GM10847 (cell line): ENCODE data around the gene TTLL9.

ENCODE experiments used
- POLR2A ChIP-seq: IDR thresholded peaks from 2 replicates; pipeline ENCODE4 v1.6.1; 2011; ENCODE audit not compliant: insufficient read length; ENCODE audit errors: extremely low read depth

Gene TTLL9, protein sequence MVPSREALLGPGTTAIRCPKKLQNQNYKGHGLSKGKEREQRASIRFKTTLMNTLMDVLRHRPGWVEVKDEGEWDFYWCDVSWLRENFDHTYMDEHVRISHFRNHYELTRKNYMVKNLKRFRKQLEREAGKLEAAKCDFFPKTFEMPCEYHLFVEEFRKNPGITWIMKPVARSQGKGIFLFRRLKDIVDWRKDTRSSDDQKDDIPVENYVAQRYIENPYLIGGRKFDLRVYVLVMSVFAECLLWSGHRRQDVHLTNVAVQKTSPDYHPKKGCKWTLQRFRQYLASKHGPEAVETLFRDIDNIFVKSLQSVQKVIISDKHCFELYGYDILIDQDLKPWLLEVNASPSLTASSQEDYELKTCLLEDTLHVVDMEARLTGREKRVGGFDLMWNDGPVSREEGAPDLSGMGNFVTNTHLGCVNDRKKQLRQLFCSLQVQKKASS

GRCh38 chr20:31869942-31870725 lies at the start of gene TTLL9, which contains the start of gene DUSP15:
Gene TTLL9 (plus strand): TSS chr20:31870634. CDS start chr20:31871127, 493 bp downstream.
Gene DUSP15 (minus strand): TSS chr20:31870527. CDS start chr20:31870337, 190 bp downstream.
- TF ChIP-seq POLR2A, result no peak

DNA sequence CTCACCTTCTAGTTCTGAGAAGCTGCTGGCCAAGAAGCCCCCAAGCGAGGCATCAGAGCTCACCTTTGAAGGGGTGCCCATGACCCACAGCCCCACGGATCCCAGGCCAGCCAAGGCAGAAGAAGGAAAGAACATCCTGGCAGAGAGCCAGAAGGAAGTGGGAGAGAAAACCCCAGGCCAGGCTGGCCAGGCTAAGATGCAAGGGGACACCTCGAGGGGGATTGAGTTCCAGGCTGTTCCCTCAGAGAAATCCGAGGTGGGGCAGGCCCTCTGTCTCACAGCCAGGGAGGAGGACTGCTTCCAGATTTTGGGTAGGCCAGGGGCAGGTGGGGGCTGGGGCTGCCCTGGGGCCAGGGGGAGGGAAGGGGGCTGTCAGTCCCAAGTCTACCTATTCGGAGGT lies 49.0 kb upstream of the TTLL9 start:
- TF ChIP-seq POLR2A, result no peak

GRCh38 chr20:31822421-31823330 lies 47.8 kb upstream of the TTLL9 start:
- TF ChIP-seq POLR2A, result no peak

GRCh38 chr20:31823360-31824124 lies 46.9 kb upstream of the TTLL9 start:
- TF ChIP-seq POLR2A, result no peak

- TF ChIP-seq POLR2A, result no peak
Observed at GRCh38 chr20:31824125-31824485, 46.3 kb upstream of the TTLL9 start.

DNA sequence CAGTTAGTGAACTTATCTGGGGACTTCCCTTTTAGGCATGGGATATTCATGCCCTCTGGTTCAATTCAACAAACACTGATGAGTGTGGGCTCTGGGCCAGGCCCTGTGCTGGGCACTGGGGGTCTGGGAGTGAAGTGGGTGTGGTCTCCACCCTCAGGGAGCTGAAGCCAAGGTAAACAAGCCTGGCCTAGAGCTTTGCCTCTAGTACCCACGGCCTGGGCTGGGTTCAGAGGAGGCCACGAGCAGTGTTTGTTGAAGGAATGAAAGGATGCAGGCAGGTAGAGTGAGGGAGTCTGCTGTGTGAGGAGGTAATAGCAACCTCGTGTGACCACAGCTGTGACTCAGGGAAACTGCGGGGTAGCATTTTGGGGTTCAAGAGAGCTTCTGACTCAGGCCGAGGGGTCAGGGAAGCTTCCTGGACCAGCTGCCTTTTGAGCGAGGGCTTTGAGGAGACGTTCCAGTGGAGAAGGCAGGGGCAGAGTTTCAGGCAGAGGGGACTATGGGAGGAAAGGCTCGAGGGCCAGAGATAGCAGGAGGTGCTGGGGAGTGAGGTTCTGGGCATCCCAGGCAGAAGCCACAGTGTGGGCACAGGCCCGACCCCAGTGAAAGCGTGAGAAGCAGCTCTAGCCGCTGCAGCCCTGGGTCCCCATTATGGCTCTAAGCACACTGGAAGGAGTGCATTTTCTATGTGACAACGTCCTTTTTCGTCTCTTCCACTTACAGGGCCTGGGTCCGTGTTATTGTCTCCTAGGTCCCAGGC lies 45.7 kb upstream of the TTLL9 start:
- no peak for TF ChIP-seq POLR2A

DNA sequence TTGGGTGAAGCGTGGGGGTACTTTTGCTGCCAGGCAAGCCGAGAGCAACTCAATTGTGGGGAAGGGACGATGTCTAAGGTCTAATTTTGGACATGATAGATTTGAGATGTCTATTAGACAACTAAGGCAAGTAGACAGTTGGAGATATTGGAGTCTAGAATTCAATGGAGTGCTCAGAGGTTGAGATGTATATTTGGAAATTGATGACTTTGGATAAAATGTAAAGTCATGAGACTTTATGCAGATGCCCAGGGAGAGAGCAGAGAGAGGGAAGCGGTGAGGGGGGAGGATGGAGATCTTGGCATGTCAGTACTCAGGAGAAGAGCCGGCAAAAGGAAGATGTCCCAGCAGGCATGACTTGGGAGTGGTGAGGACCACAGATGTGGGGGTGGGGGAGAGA lies 44.4 kb upstream of the TTLL9 start:
- no peak for TF ChIP-seq POLR2A

DNA sequence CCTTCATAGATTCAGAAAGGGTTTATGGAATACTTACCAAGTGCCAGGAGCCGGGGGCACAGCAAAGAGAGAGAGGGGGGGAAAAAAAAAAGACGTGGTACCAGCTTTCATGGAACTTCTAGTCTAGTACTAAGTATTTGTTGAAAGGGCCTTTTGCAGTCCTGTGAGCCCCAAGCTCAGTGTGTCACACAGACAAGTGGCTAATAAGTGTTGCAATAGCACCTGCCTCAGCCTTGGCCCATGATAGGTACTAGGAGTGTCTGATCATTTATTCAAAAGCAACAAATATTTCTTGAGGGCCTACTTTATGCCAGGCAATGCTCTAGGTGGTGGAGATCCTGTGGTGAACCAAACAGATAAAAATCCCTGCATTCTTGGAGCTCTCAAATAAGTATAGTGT lies 43.4 kb upstream of the TTLL9 start:
- TF ChIP-seq POLR2A, result no peak

- no peak for TF ChIP-seq POLR2A
Observed at GRCh38 chr20:31829731-31830130, 40.7 kb upstream of the TTLL9 start.

DNA sequence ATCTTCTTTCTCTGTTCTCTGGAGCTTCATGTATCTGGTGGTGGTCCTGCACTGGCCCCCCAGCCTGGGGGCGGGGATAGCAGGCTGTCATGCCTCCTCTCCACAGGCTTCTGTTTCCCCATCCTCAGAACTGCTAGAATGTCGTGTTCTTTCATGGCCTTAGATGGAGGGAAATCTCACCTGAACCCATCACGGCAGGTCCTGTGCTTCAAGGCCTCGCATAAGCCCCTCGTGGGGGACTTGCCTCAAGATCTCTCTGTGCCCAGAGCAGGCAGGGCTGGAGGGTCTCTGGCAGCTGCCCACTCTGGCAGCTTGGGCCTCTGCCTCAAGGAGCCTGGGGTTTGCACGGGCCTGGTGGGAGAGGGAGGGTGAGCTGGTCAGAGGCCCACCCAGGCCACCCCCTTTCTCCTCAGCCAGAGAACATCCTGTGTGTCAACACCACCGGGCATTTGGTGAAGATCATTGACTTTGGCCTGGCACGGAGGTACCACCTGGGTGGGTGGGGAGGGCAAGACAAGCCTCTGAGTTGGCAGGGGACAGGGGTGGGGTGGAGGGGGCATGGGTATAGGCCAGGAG lies 39.9 kb upstream of the TTLL9 start:
- TF ChIP-seq POLR2A, result no peak

DNA sequence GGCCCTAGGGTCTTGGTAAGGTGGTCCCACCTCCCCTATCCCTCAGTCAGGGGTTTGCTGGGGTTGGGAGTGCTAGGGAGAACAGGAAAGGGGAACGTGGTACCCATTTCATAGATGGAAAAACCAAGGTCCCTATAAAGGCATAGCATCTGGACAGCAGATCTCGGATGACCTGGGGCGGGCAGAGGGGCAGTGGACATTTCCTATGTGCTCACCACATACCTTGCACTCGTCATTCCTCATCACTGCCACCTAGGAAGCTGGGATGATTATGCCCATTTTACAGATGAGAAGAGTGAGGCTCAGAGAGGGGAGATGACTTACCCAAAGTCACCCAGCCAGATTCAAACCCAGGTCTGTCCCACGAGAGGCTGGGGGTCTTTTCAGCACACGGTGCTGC lies 39.2 kb upstream of the TTLL9 start:
- TF ChIP-seq POLR2A, result no peak

GRCh38 chr20:31831771-31832306 lies 38.6 kb upstream of the TTLL9 start:
- TF ChIP-seq POLR2A, result no peak

DNA sequence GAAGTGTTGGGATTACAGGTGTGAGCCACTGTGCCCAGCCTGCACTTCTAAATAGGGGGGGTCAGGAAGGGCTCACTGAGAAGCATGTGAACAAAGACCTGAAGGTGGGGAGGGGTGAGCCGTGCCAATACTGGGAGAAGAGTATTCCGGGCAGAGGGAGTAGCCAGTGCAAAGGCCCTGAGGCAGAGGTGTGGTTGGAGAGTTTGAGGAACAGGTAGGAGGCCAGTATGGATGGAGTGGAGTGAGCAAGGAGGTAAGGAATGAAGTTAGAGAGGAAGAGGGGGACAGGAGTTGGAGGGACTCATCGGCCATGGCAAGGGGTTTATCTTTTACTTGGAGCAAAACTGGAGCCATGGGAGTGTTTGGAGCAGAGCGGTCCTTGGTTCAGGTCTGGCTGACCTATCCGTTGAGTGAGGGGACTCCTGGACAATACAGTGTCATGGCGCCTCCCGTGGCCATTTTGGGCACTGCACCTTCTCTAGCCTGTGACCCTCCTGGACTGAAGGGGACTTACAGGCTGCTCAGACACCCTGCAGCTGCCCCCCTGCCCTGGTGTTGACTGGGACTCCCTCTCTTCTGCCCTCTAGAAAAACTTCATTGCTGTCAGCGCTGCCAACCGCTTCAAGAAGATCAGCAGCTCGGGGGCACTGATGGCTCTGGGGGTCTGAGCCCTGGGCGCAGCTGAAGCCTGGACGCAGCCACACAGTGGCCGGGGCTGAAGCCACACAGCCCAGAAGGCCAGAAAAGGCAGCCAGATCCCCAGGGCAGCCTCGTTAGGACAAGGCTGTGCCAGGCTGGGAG lies 37.1 kb upstream of the TTLL9 start:
- TF ChIP-seq POLR2A, result no peak
